Ascending aorta (tissue), 2 donors: ENCODE measurements around the gene PLSCR3. TPM values are rescaled to one million over a fixed set of nuclear protein-coding genes. Genes with fewer than 3 reads are reported as not detected.

Experiments used
- DNase-seq, 2 donors: peaks; one replicate each; pipeline ENCODE4 v3.0.0-alpha.2; 2019; ENCODE audit warnings: low spot score in 2 of 2
- H3K27ac ChIP-seq, 2 donors: fragments of 200-600 bp; sonication (generic); one replicate each; pipeline ENCODE4 v1.5.1; 2016 to 2017; ENCODE audit warnings: mild to moderate bottlenecking in 1 of 2
- H3K27me3 ChIP-seq: fragments of 200-600 bp; sonication (generic); one replicate; pipeline ENCODE4 v1.5.1; 2017
- H3K36me3 ChIP-seq, 2 donors: fragments of 200-600 bp; sonication (generic); one replicate each; pipeline ENCODE4 v1.5.1; 2016
- H3K4me1 ChIP-seq, 2 donors: fragments of 200-600 bp; sonication (generic); one replicate each; pipeline ENCODE4 v1.5.1; 2016 to 2017; ENCODE audit warnings: mild to moderate bottlenecking in 1 of 2
- H3K4me3 ChIP-seq, 2 donors: fragments of 200-600 bp; sonication (generic); one replicate each; pipeline ENCODE4 v1.5.1; 2016 to 2017; ENCODE audit warnings: mild to moderate bottlenecking in 1 of 2
- H3K9me3 ChIP-seq, 2 donors: fragments of 200-600 bp; sonication (generic); one replicate each; pipeline ENCODE4 v1.5.1; 2016
- CTCF ChIP-seq, 3 experiments: fragments of 200-600 bp in 2 of 3; fragments of 450-650 bp in 1 of 3; sonication (generic) in 2 of 3; IDR thresholded peaks; one replicate each; pipeline ENCODE4 v1.5.1; 2016 to 2019; ENCODE audit warnings: antibody characterized with exemption in 3 of 3, mild to moderate bottlenecking in 1 of 3, moderate library complexity in 1 of 3
- intact Hi-C: fragments of 100-400 bp; cut with DNase I; formaldehyde crosslinking; loops from one replicate; pipeline ENCODE4 v1.15.1; 2023
- total RNA-seq: library from RNA; depleted of rRNA; stranded (reverse); fragments of >200 nt; gene quantifications from one replicate; pipeline ENCODE4 v1.1.0, GENCODE V29; 2016

The PLSCR3 gene
- total RNA-seq, 1 donor from 2014 or later: 297 TPM

DNA sequence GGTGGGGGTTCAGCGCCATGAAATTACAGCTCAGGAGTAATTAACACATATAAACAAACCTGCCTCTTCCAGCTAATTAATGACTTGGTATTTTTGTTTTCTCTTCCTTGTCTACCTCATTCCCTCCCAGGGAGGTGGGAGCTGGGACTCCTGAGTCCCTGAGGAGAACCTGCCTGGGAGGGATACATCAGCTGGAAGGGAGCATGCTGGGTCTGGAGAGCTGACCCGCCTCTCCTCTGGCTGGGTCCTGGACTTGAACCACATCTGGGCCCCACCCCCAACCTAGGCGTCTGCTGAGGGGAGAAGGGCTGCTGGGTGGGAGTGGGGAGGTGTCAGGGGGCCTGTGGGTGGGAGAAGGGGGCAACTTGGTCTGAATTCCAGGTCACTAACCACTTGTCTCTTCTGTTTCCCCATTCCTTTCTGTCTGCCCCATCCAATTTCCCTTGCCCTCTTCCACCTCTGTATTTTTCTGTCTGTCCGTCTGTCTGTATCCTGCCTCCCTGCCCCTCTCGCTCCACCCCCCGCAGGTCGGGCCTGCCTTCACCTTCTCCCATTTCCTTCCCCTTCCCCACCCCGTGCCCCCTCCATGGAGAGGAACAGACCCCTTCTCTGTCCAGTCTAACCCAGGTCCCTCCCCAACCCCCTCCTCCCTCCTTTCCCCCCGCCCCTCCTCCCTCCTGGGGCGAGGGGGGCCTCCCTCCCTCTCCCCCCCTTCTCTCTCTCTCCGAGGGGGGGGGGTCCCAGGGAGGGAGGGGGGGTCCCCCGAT is 13.3 kb upstream of the PLSCR3 start, which contains the start of gene NLGN2:
TSS of gene NLGN2 (plus strand) at position 361 of the 767 bp plus-strand sequence. CDS start 411 bp downstream, outside the sequence.
- intact Hi-C loops: loop anchor here (10.0 kb wide), 1 partner anchor 277 kb away; the partner anchor contains the start of genes TP53 and WRAP53
- Histone ChIP-seq H3K9me3 (no peaks in the 10 kb centered on the region), H3K27me3 (no peaks in the 10 kb centered on the region), H3K4me1 (peaks cover 0 to 13% of the 10 kb centered on the region in 2 donors), H3K27ac (no peak within 1 kb of the TSS), H3K4me3 (no peak within 1 kb of the TSS), H3K36me3 (peaks cover 0 to 7% of the 10 kb centered on the region in 2 donors)
- no peak for DNase-seq
- no peak for TF ChIP-seq CTCF (IDR thresholded peaks at IDR 0.05)

- Histone ChIP-seq H3K27ac (no peak overlapping the region), H3K36me3 (peaks cover 0 to 7% of the 10 kb centered on the region in 2 donors), H3K4me1 (peaks cover 0 to 19% of the 10 kb centered on the region in 2 donors), H3K4me3 (no peak overlapping the region), H3K9me3 (no peaks in the 10 kb centered on the region), H3K27me3 (no peaks in the 10 kb centered on the region)
- intact Hi-C loops: loop anchor here (10.0 kb wide), 1 partner anchor 278 kb away; the partner anchor contains the start of genes TP53 and WRAP53
- no peak for DNase-seq
- TF ChIP-seq CTCF (IDR thresholded peaks at IDR 0.05): no peak
These were observed 12.8 kb upstream of the PLSCR3 start for GRCh38 chr17:7407082-7407481.

- H3K9me3 ChIP-seq: no peaks in the 10 kb centered on the region
- H3K27ac ChIP-seq: peak overlapping the region; percentile 89 to 92
- peaks cover 0 to 22% of the 10 kb centered on the region in 2 donors for H3K4me1 ChIP-seq
- H3K36me3 ChIP-seq: peaks cover 0 to 7% of the 10 kb centered on the region in 2 donors
- peak overlapping the region in 1 of 2 donors; percentile 85 for H3K4me3 ChIP-seq
- TF ChIP-seq CTCF (IDR thresholded peaks at IDR 0.05): no peak
- intact Hi-C loops: loop anchor here (10.0 kb wide), 1 partner anchor 278 kb away; the partner anchor contains the start of genes TP53 and WRAP53
- DNase-seq: no peak
- no peaks in the 10 kb centered on the region for H3K27me3 ChIP-seq
These were observed 12.0 kb upstream of the PLSCR3 start for GRCh38 chr17:7406235-7406825.

- Histone ChIP-seq H3K27ac (peak overlapping the region; percentile 89 to 92), H3K4me3 (peak overlapping the region; percentile 67 to 85), H3K9me3 (no peaks in the 10 kb centered on the region), H3K36me3 (peaks cover 0 to 7% of the 10 kb centered on the region in 2 donors), H3K27me3 (no peaks in the 10 kb centered on the region), H3K4me1 (peaks cover 0 to 22% of the 10 kb centered on the region in 2 donors)
- intact Hi-C loops: loop anchor here (2.0 to 10.0 kb wide), 2 partner anchors 155 to 279 kb away; partner anchors contain the start of genes SENP3, TP53 and WRAP53
- no peak for TF ChIP-seq CTCF (IDR thresholded peaks at IDR 0.05)
- no peak for DNase-seq
These were observed 11.3 kb upstream of the PLSCR3 start for GRCh38 chr17:7405350-7406234.
